HepG2 (cell line): ENCODE results near the gene CALN1. TPM values are rescaled to one million over a fixed set of nuclear protein-coding genes. Genes with fewer than 3 reads are reported as not detected.

Experiments used
- ATAC-seq: fragments of 200-7000 bp; cut with Tn5 transposase; 3 replicates; pipeline ENCODE4 v1.9.1; 2020; ENCODE audit warnings: mild to moderate bottlenecking, moderate library complexity
- BruUV-seq: library from RNA; stranded (reverse); fragments of 400-500 nt; replicated peaks from 2 replicates; lab custom pipeline; 2021; lab: Mats Ljungman, UMichigan
- CTCF ChIA-PET: fragments of 300-600 bp; formaldehyde crosslinking; extraction: SDS; loops from one replicate; lab custom pipeline; 2021; ENCODE audit warnings: low total read pairs, inconsistent platforms, low intra/inter-chr PET ratio; lab: Yijun Ruan, JAX
- POLR2A ChIA-PET: fragments of 350-600 bp; sonication (Branson Sonifier 250); formaldehyde crosslinking; loops from one replicate; lab custom pipeline; 2020; ENCODE audit warnings: antibody characterized with exemption, inconsistent platforms; lab: Yijun Ruan, JAX
- DNase-seq: peaks from one replicate; pipeline ENCODE4 v3.0.0-alpha.2; 2015; ENCODE audit warnings: low spot score
- FAIRE-seq: peaks from 3 replicates; lab custom pipeline; 2011; peaks lifted over from hg19 to GRCh38; lab: Jason Lieb, UNC
- H2AFZ ChIP-seq: one replicate; pipeline ENCODE4 v1.6.1; 2011; ENCODE audit warnings: low read length, inconsistent platforms
- H3K27ac ChIP-seq: fragments of 300-600 bp; 3 replicates; pipeline ENCODE4 v1.8.0; 2011; ENCODE audit warnings: mixed run types, mild to moderate bottlenecking, mixed read lengths, low read length, inconsistent platforms; ENCODE audit not compliant: insufficient read depth; ENCODE audit errors: extremely low read length
- H3K27me3 ChIP-seq, 2 experiments: fragments of 200-600 bp in 1 of 2; 2 replicates in 1 of 2; 3 replicates in 1 of 2; pipeline versions ENCODE4 v1.6.0 to v1.8.0; 2011; ENCODE audit warnings: low read length in 2 of 2, mild to moderate bottlenecking in 2 of 2, moderate library complexity in 2 of 2, inconsistent platforms in 1 of 2; ENCODE audit not compliant: insufficient read depth in 2 of 2, control insufficient read depth in 1 of 2
- H3K36me3 ChIP-seq, 2 experiments: fragments of 200-600 bp in 1 of 2; replicated peaks in 1 of 2; 2 replicates in 1 of 2; 3 replicates in 1 of 2; pipeline versions ENCODE4 v1.5.1 to v1.8.0; 2011; ENCODE audit warnings: low read length in 2 of 2, inconsistent platforms in 1 of 2; ENCODE audit not compliant: insufficient read depth in 2 of 2, control insufficient read depth in 1 of 2
- H3K4me1 ChIP-seq: 2 replicates; pipeline ENCODE4 v1.5.1; 2012; ENCODE audit warnings: low read length, inconsistent platforms; ENCODE audit not compliant: insufficient read depth
- H3K4me2 ChIP-seq: 2 replicates; pipeline ENCODE4 v1.6.0; 2011; ENCODE audit warnings: low read depth, low read length, inconsistent platforms
- H3K4me3 ChIP-seq, 3 experiments: fragments of 200-600 bp in 1 of 3; sonication (generic), shearing (Covaris generic) in 1 of 3; replicated peaks in 1 of 3; 2 replicates each; pipeline ENCODE4 v1.5.1; 2011 to 2016; ENCODE audit warnings: low read length in 3 of 3, inconsistent platforms in 2 of 3, low read depth in 2 of 3, mild to moderate bottlenecking in 2 of 3, control low read depth in 1 of 3, mixed read lengths in 1 of 3; ENCODE audit not compliant: insufficient read depth in 1 of 3
- H3K79me2 ChIP-seq: one replicate; pipeline ENCODE4 v1.6.1; 2011; ENCODE audit warnings: low read length, inconsistent platforms; ENCODE audit not compliant: insufficient read depth
- H3K9ac ChIP-seq: 2 replicates; pipeline ENCODE4 v1.6.0; 2011; ENCODE audit warnings: mild to moderate bottlenecking, low read depth, low read length, inconsistent platforms; ENCODE audit not compliant: insufficient read depth
- H3K9me3 ChIP-seq: 2 replicates; pipeline ENCODE4 v1.5.1; 2012; ENCODE audit warnings: mild to moderate bottlenecking, low read length
- H4K20me1 ChIP-seq: 2 replicates; pipeline ENCODE4 v1.6.0; 2011; ENCODE audit warnings: inconsistent platforms, mild to moderate bottlenecking, low read length, moderate library complexity; ENCODE audit not compliant: insufficient read depth
- CBX1 ChIP-seq: IDR thresholded peaks from one replicate; pipeline ENCODE4 v1.6.1; 2016; ENCODE audit warnings: antibody characterized with exemption, low read depth
- EZH2 ChIP-seq: conservative IDR thresholded peaks from 2 replicates; pipeline ENCODE4 v1.6.1; 2012; ENCODE audit warnings: mild to moderate bottlenecking, low read depth, low read length, moderate library complexity
- GABPA ChIP-seq, 2 experiments: IDR thresholded peaks; 2 replicates each; pipeline ENCODE4 v1.6.1; 2011 to 2016; ENCODE audit warnings: low read depth in 2 of 2, low read length in 1 of 2, missing biosample characterization in 1 of 2, missing genetic modification characterization in 1 of 2
- PHF5A ChIP-seq: IDR thresholded peaks from one replicate; pipeline ENCODE4 v1.6.1; 2018; ENCODE audit warnings: low read depth, missing genetic modification reagents; ENCODE audit not compliant: unreplicated experiment
- RBM39 ChIP-seq: fragments of 200-400 bp; formaldehyde crosslinking; IDR thresholded peaks from one replicate; pipeline ENCODE4 v1.6.1; 2018; ENCODE audit warnings: antibody characterized with exemption, mild to moderate bottlenecking, low read depth, low read length; ENCODE audit not compliant: poor library complexity, severe bottlenecking
- SPEN ChIP-seq: sonication (generic); formaldehyde crosslinking; IDR thresholded peaks from 2 replicates; pipeline ENCODE4 v1.5.1; 2020; ENCODE audit warnings: low read depth, mild to moderate bottlenecking, missing genetic modification reagents
- ZBTB8A ChIP-seq: sonication (generic); formaldehyde crosslinking; IDR thresholded peaks from 2 replicates; pipeline ENCODE4 v1.4.0; 2020; ENCODE audit warnings: mild to moderate bottlenecking, low read depth, missing genetic modification reagents, borderline replicate concordance
- ZNF160 ChIP-seq: sonication (generic); formaldehyde crosslinking; IDR thresholded peaks from 2 replicates; pipeline ENCODE4 v1.8.0; 2022; ENCODE audit warnings: mild to moderate bottlenecking, inconsistent platforms, missing genetic modification reagents
- ZNF746 ChIP-seq: sonication (generic); formaldehyde crosslinking; IDR thresholded peaks from 2 replicates; pipeline ENCODE4 v1.8.0; 2022; ENCODE audit warnings: mild to moderate bottlenecking, missing genetic modification reagents
- WGBS: methylation state at CpG from one replicate; pipeline ENCODE4 v1.1.6; 2017; ENCODE audit warnings: low lambda C conversion rate; 5-methylcytosine and 5-hydroxymethylcytosine counted together
- in situ Hi-C: cut with HindIII; loops from 2 replicates; pipeline ENCODE4 v1.10.0; 2017; ENCODE audit warnings: low pct_unique_long_range_greater_than_20kb; ENCODE audit not compliant: extremely low pct_ligation_motif_present
- intact Hi-C: fragments of 100-400 bp; cut with micrococcal nuclease; formaldehyde crosslinking; loops from one replicate; pipeline ENCODE4 v1.10.0; 2022; ENCODE audit not compliant: unreplicated experiment
- polyA plus RNA-seq, 8 experiments: library from polyadenylated mRNA; depleted of rRNA in 3 of 8; stranded (reverse) in 7 of 8; unstranded in 1 of 8; fragments of >200 nt; fragmentation: Illumina TruSeq in 4 of 8; extraction: Trizol in 4 of 8; gene quantifications; 2 replicates each; pipeline versions ENCODE4 v1.2.1 to v1.2.3, GENCODE V29; 2011 to 2016; ENCODE audit warnings: low read depth in 4 of 8, missing spikeins in 1 of 8, mixed read lengths in 1 of 8; ENCODE audit not compliant: insufficient read depth in 1 of 8
- total RNA-seq, 5 experiments: library from RNA; depleted of rRNA; stranded (reverse); fragments of >200 nt; fragmentation: Illumina TruSeq; extraction: Trizol; gene quantifications; 2 replicates each; pipeline ENCODE4 v1.2.3, GENCODE V29; 2016; ENCODE audit warnings: low read depth in 1 of 5
- TF ChIP-seq, protein P1 (sequence below): sonication (generic); formaldehyde crosslinking; IDR thresholded peaks from 2 replicates; pipeline ENCODE4 v1.4.0; 2020; ENCODE audit warnings: missing genetic modification reagents
- TF ChIP-seq, protein P2 (sequence below): sonication (generic); formaldehyde crosslinking; IDR thresholded peaks from 2 replicates; pipeline ENCODE4 v1.5.0; 2020; ENCODE audit warnings: mild to moderate bottlenecking, missing genetic modification reagents
- TF ChIP-seq, protein P3 (sequence below): IDR thresholded peaks from 2 replicates; pipeline ENCODE4 v1.6.1; 2016; ENCODE audit warnings: control low read depth
- TF ChIP-seq, protein P4 (sequence below): sonication (generic); formaldehyde crosslinking; IDR thresholded peaks from 2 replicates; pipeline ENCODE4 v1.5.0; 2020; ENCODE audit warnings: missing genetic modification reagents
- TF ChIP-seq, protein P5 (sequence below): sonication (generic); formaldehyde crosslinking; IDR thresholded peaks from 2 replicates; pipeline ENCODE4 v1.4.0; 2020; ENCODE audit warnings: mild to moderate bottlenecking, missing genetic modification reagents

CALN1 gene
- total and polyA plus RNA-seq, 2 of the 13 experiments (the other 11 are each of a cell fraction or from before 2014, with no cell fraction given), result not detected

DNA sequence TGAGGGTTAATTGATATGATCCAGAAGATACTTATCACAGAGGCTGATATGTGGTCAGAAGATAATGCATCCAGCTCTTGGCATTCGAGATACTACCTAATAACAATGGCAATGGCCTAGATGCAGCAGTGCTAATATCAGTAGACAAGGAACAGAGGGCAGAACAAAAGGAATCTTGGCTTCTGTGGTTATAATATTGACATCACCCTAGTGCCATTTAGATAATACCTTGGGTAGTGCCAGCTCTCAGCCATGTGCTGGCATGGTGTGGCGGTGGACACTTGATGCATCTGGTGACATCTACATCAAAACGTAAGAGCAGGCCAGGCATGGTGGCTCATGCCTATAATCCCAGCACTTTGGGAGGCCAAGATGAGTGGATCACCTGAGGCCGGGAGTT lies 101.8 kb downstream of the CALN1 start (continued):
- TF ChIP-seq ZNF746 (no peak), RBM39 (no peak), GABPA (IDR thresholded peaks at IDR 0.05; ENCODE audit: low read depth, low read length) (no peak), GABPA (CRISPR knock-in tag; IDR thresholded peaks at IDR 0.05; ENCODE audit: low read depth) (no peak), PHF5A (CRISPR knock-in tag) (no peak), CBX1 (no peak)
- TF ChIP-seq, protein P1, sequence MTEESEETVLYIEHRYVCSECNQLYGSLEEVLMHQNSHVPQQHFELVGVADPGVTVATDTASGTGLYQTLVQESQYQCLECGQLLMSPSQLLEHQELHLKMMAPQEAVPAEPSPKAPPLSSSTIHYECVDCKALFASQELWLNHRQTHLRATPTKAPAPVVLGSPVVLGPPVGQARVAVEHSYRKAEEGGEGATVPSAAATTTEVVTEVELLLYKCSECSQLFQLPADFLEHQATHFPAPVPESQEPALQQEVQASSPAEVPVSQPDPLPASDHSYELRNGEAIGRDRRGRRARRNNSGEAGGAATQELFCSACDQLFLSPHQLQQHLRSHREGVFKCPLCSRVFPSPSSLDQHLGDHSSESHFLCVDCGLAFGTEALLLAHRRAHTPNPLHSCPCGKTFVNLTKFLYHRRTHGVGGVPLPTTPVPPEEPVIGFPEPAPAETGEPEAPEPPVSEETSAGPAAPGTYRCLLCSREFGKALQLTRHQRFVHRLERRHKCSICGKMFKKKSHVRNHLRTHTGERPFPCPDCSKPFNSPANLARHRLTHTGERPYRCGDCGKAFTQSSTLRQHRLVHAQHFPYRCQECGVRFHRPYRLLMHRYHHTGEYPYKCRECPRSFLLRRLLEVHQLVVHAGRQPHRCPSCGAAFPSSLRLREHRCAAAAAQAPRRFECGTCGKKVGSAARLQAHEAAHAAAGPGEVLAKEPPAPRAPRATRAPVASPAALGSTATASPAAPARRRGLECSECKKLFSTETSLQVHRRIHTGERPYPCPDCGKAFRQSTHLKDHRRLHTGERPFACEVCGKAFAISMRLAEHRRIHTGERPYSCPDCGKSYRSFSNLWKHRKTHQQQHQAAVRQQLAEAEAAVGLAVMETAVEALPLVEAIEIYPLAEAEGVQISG (CRISPR knock-in tag), result no peak
- TF ChIP-seq, protein P2, sequence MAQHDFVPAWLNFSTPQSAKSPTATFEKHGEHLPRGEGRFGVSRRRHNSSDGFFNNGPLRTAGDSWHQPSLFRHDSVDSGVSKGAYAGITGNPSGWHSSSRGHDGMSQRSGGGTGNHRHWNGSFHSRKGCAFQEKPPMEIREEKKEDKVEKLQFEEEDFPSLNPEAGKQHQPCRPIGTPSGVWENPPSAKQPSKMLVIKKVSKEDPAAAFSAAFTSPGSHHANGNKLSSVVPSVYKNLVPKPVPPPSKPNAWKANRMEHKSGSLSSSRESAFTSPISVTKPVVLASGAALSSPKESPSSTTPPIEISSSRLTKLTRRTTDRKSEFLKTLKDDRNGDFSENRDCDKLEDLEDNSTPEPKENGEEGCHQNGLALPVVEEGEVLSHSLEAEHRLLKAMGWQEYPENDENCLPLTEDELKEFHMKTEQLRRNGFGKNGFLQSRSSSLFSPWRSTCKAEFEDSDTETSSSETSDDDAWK (CRISPR knock-in tag), result no peak

DNA sequence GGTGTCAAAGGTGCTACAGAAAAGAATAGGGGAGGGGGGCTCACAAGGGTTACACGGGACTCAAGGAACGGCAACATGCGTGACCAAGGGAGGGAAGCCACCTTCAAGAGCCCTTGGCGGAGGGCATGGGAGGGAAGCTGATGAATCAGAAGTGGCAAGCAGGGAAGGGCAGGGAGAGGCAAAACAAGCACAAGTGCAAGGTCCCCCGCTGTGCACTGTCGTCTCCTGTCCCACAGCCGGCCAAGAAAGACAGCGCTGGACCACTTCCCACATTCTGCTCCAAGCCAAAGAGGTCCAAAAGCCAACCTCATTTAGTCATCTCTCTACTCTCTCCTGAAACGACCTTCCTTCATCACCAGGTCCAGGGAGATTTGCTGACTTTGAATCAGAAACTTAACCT lies 102.7 kb downstream of the CALN1 start:
- in situ Hi-C loops, result no loop called here
- no peak for FAIRE-seq
- 53% methylated on average over 9 of the region's 9 CpGs for WGBS
- TF ChIP-seq, protein P3, sequence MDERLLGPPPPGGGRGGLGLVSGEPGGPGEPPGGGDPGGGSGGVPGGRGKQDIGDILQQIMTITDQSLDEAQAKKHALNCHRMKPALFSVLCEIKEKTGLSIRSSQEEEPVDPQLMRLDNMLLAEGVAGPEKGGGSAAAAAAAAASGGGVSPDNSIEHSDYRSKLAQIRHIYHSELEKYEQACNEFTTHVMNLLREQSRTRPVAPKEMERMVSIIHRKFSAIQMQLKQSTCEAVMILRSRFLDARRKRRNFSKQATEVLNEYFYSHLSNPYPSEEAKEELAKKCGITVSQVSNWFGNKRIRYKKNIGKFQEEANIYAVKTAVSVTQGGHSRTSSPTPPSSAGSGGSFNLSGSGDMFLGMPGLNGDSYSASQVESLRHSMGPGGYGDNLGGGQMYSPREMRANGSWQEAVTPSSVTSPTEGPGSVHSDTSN (CRISPR knock-in tag), result no peak
- no peak for TF ChIP-seq ZNF160
- TF ChIP-seq ZBTB8A, result no peak
- TF ChIP-seq, protein P4, sequence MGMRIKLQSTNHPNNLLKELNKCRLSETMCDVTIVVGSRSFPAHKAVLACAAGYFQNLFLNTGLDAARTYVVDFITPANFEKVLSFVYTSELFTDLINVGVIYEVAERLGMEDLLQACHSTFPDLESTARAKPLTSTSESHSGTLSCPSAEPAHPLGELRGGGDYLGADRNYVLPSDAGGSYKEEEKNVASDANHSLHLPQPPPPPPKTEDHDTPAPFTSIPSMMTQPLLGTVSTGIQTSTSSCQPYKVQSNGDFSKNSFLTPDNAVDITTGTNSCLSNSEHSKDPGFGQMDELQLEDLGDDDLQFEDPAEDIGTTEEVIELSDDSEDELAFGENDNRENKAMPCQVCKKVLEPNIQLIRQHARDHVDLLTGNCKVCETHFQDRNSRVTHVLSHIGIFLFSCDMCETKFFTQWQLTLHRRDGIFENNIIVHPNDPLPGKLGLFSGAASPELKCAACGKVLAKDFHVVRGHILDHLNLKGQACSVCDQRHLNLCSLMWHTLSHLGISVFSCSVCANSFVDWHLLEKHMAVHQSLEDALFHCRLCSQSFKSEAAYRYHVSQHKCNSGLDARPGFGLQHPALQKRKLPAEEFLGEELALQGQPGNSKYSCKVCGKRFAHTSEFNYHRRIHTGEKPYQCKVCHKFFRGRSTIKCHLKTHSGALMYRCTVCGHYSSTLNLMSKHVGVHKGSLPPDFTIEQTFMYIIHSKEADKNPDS, result no peak
- TF ChIP-seq, protein P5, sequence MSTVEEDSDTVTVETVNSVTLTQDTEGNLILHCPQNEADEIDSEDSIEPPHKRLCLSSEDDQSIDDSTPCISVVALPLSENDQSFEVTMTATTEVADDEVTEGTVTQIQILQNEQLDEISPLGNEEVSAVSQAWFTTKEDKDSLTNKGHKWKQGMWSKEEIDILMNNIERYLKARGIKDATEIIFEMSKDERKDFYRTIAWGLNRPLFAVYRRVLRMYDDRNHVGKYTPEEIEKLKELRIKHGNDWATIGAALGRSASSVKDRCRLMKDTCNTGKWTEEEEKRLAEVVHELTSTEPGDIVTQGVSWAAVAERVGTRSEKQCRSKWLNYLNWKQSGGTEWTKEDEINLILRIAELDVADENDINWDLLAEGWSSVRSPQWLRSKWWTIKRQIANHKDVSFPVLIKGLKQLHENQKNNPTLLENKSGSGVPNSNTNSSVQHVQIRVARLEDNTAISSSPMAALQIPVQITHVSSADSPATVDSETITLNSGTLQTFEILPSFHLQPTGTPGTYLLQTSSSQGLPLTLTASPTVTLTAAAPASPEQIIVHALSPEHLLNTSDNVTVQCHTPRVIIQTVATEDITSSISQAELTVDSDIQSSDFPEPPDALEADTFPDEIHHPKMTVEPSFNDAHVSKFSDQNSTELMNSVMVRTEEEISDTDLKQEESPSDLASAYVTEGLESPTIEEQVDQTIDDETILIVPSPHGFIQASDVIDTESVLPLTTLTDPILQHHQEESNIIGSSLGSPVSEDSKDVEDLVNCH (CRISPR knock-in tag), result no peak
- no peak for TF ChIP-seq EZH2
- no peak for TF ChIP-seq SPEN (CRISPR knock-in tag)

More for the DNA sequence above, 102.7 kb downstream of the CALN1 start:
- BruUV-seq, result no TSS peak
- Histone ChIP-seq H3K9me3 (no peaks in the 10 kb centered on the region), H3K4me2 (no peak overlapping the region), H3K9ac (no peak overlapping the region), H4K20me1 (no peaks in the 10 kb centered on the region), H3K27ac (no peak overlapping the region), H3K4me1 (no peaks in the 10 kb centered on the region), H3K79me2 (no peaks in the 10 kb centered on the region), H2AFZ (no peak overlapping the region), H3K4me3 (no peak overlapping the region), H3K36me3 (no peaks in the 10 kb centered on the region), H3K27me3 (peaks cover 0 to 4% of the 10 kb centered on the region in 2 experiments; a peak in 1 of 5 replicates)
- ChIA-PET POLR2A (no interaction called here), CTCF (no interaction called here)
- no peak for DNase-seq
- no peak for ATAC-seq
- intact Hi-C loops, result no loop called here
